ENCODE data around the gene TEX48.

The TEX48 gene

GRCh38 chr9:114693248-114693855, 11.4 kb upstream of the TEX48 start:
- no peak for DNase-seq

GRCh38 chr9:114691956-114692295, 9.9 kb upstream of the TEX48 start:
- no peak for DNase-seq

- DNase-seq, result no peak
Observed at GRCh38 chr9:114691046-114691955, 9.3 kb upstream of the TEX48 start.

- DNase-seq, result no peak
Observed at GRCh38 chr9:114690308-114690707, 8.3 kb upstream of the TEX48 start.

GRCh38 chr9:114689813-114690212, 7.8 kb upstream of the TEX48 start:
- no peak for DNase-seq

GRCh38 chr9:114688909-114689610, 7.1 kb upstream of the TEX48 start:
- DNase-seq, result no peak

GRCh38 chr9:114688379-114688778, 6.4 kb upstream of the TEX48 start:
- no peak for DNase-seq

GRCh38 chr9:114687034-114687433, 5.0 kb upstream of the TEX48 start:
- DNase-seq, result no peak

- DNase-seq, result no peak
Observed at GRCh38 chr9:114685951-114686350, 4.0 kb upstream of the TEX48 start.

GRCh38 chr9:114684036-114684435, 2.0 kb upstream of the TEX48 start:
- no peak for DNase-seq

- DNase-seq, result no peak
Observed at GRCh38 chr9:114682846-114683245, 854 bp upstream of the TEX48 start.

GRCh38 chr9:114680259-114681001, 1.6 kb downstream of the TEX48 start:
- no peak for DNase-seq

GRCh38 chr9:114678795-114679194, 3.2 kb downstream of the TEX48 start:
- no peak for DNase-seq

- DNase-seq, result no peak
Observed at GRCh38 chr9:114678130-114678529, 3.9 kb downstream of the TEX48 start.

GRCh38 chr9:114677418-114677817, 4.6 kb downstream of the TEX48 start:
- no peak for DNase-seq

- no peak for DNase-seq
Observed at GRCh38 chr9:114676901-114677300, 5.1 kb downstream of the TEX48 start.

- DNase-seq, result no peak
Observed at GRCh38 chr9:114674798-114675540, 7.0 kb downstream of the TEX48 start.

- DNase-seq, result no peak
Observed at GRCh38 chr9:114674076-114674797, 7.8 kb downstream of the TEX48 start.

GRCh38 chr9:114671605-114672004, 10.4 kb downstream of the TEX48 start:
- no peak for DNase-seq

- DNase-seq, result no peak
Observed at GRCh38 chr9:114669961-114670360, 12.0 kb downstream of the TEX48 start.

GRCh38 chr9:114668146-114668545, 13.8 kb downstream of the TEX48 start:
- DNase-seq, result no peak

GRCh38 chr9:114666851-114667250, 15.1 kb downstream of the TEX48 start:
- no peak for DNase-seq

All from NCI-H2081 treated with DMSO at 0.1 percent for 48 hours (cell line).